A673 (cell line): ENCODE measurements around the gene ALG14.

Source experiments
- CTCF ChIP-seq: fragments of 300-800, 200-600 bp; sonication (generic); conservative IDR thresholded peaks from 2 replicates; pipeline ENCODE4 v1.5.1; 2017; ENCODE audit warnings: low read depth, mild to moderate bottlenecking, antibody characterized with exemption, low read length, moderate library complexity, mixed read lengths
- EZH2 ChIP-seq: fragments of 200-600 bp; sonication (generic); IDR thresholded peaks from 2 replicates; pipeline ENCODE4 v1.6.1; 2017; ENCODE audit warnings: borderline replicate concordance, low read depth, mild to moderate bottlenecking, mixed read lengths, antibody characterized with exemption, low read length; ENCODE audit not compliant: poor library complexity, severe bottlenecking

GRCh38 chr1:95089650-95090287, 17.0 kb upstream of the ALG14 start:
- TF ChIP-seq CTCF (no peak), EZH2 (no peak)
